Loucy (cell line): Measurements from ENCODE around the gene SNX7.

ENCODE experiments used
- CTCF ChIP-seq: fragments of 200-600 bp; sonication (generic); conservative IDR thresholded peaks from 2 replicates; pipeline ENCODE4 v1.5.1; 2014; ENCODE audit warnings: mild to moderate bottlenecking, antibody characterized with exemption, low read length
- EZH2phosphoT487 ChIP-seq: fragments of 200-600 bp; IDR thresholded peaks from 2 replicates; pipeline ENCODE4 v1.6.1; 2018; ENCODE audit warnings: antibody characterized with exemption, mild to moderate bottlenecking, moderate library complexity, borderline replicate concordance

GRCh38 chr1:98709906-98710305 is 48.4 kb downstream of the SNX7 start:
- TF ChIP-seq CTCF (no peak), EZH2phosphoT487 (no peak)
